WERI-Rb-1 (cell line): ENCODE data around the gene HADH.
"Not testable (repeated sequence)": the region's sequence is repeated elsewhere in the genome, so short reads cannot be mapped to it uniquely, and the experiment has no call there.

ENCODE experiments used
- DNase-seq: peaks from one replicate; pipeline ENCODE4 v3.0.0-alpha.2; 2020
- H3K27ac ChIP-seq: fragments of 250-450 bp; sonication (Bioruptor Pico); 2 replicates; pipeline ENCODE4 v1.5.1; 2020; ENCODE audit warnings: mild to moderate bottlenecking, moderate library complexity
- H3K27me3 ChIP-seq: fragments of 250-450 bp; sonication (Bioruptor Pico); 2 replicates; pipeline ENCODE4 v1.5.1; 2021; ENCODE audit warnings: mild to moderate bottlenecking, low read depth, moderate library complexity; ENCODE audit not compliant: insufficient read depth, severe bottlenecking
- H3K36me3 ChIP-seq: fragments of 250-450 bp; sonication (Bioruptor Pico); 2 replicates; pipeline ENCODE4 v1.5.1; 2020; ENCODE audit warnings: mild to moderate bottlenecking, moderate library complexity
- H3K4me3 ChIP-seq: 2 replicates; pipeline ENCODE4 v1.5.1; 2011; ENCODE audit warnings: low read depth, mild to moderate bottlenecking, control low read depth, low read length
- H3K9me3 ChIP-seq: fragments of 250-450 bp; sonication (Bioruptor Pico); 2 replicates; pipeline ENCODE4 v1.5.1; 2021; ENCODE audit warnings: mild to moderate bottlenecking, moderate library complexity; ENCODE audit not compliant: severe bottlenecking
- TF ChIP-seq, protein P1 (sequence below): IDR thresholded peaks from 2 replicates; pipeline ENCODE4 v1.5.1; 2011; ENCODE audit warnings: low read depth, mild to moderate bottlenecking, control low read depth, inconsistent platforms, low read length

HADH gene

GRCh38 chr4:107966903-107967302 lies 22.8 kb upstream of the HADH start:
- TF ChIP-seq, protein P1, sequence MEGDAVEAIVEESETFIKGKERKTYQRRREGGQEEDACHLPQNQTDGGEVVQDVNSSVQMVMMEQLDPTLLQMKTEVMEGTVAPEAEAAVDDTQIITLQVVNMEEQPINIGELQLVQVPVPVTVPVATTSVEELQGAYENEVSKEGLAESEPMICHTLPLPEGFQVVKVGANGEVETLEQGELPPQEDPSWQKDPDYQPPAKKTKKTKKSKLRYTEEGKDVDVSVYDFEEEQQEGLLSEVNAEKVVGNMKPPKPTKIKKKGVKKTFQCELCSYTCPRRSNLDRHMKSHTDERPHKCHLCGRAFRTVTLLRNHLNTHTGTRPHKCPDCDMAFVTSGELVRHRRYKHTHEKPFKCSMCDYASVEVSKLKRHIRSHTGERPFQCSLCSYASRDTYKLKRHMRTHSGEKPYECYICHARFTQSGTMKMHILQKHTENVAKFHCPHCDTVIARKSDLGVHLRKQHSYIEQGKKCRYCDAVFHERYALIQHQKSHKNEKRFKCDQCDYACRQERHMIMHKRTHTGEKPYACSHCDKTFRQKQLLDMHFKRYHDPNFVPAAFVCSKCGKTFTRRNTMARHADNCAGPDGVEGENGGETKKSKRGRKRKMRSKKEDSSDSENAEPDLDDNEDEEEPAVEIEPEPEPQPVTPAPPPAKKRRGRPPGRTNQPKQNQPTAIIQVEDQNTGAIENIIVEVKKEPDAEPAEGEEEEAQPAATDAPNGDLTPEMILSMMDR, result no peak
- Histone ChIP-seq H3K9me3 (no peaks in the 10 kb centered on the region), H3K36me3 (no peaks in the 10 kb centered on the region), H3K4me3 (no peak overlapping the region), H3K27me3 (no peaks in the 10 kb centered on the region), H3K27ac (peak overlapping the region; percentile 50)
- DNase-seq, result peak; percentile 55

DNA sequence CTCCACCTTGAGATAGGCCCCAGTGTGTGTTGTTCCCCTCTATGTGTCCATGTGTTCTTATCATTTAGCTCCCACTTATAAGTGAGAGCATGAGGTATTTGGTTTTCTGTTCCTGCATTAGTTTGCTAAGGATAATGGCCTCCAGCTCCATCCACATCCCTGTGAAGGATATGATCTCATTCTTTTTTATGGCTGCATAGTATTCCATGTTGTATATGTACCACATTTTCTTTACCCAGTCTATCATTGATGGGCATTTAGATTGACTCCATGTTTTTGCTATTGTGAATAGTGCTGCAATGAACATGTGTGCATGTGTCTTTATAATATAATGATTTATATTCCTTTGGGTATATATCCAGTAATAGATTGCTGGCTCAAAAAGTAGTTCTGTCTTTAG lies 22.2 kb upstream of the HADH start:
- H3K36me3 ChIP-seq, H3K9me3 ChIP-seq: not testable (repeated sequence)

DNA sequence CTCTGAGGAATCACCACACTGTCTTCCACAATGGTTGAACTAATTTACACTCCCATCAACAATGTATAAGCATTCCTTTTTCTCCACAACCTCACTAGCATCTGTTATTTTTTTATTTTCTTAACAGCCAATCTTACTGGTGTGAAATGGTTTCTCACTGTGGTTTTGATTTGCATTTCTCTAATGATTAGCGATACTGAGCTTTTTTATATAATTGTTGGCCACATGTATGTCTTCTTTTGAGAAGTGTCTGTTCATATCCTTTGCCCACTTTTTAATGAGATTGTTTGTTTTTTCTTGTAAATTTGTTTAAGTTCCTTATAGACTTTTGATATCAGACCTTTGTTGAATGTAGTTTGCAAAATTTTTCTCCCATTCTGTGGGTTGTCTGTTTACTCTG lies 21.8 kb upstream of the HADH start:
- H3K27me3 ChIP-seq, DNase-seq, H3K27ac ChIP-seq, H3K36me3 ChIP-seq, H3K9me3 ChIP-seq, H3K4me3 ChIP-seq: not testable (repeated sequence)

More for the DNA sequence above, 22.2 kb upstream of the HADH start:
- not testable (repeated sequence) for H3K27me3 ChIP-seq, DNase-seq, H3K27ac ChIP-seq, H3K4me3 ChIP-seq

- H3K4me3 ChIP-seq, result no peak overlapping the region
- DNase-seq, result no peak
- TF ChIP-seq, protein P1, result no peak
- no peaks in the 10 kb centered on the region for H3K36me3 ChIP-seq
- no peaks in the 10 kb centered on the region for H3K27me3 ChIP-seq
- no peaks in the 10 kb centered on the region for H3K9me3 ChIP-seq
- H3K27ac ChIP-seq, result no peak overlapping the region
Observed at GRCh38 chr4:107970063-107970798, 19.5 kb upstream of the HADH start.

- Histone ChIP-seq H3K27me3 (no peaks in the 10 kb centered on the region), H3K36me3 (no peaks in the 10 kb centered on the region), H3K9me3 (no peaks in the 10 kb centered on the region), H3K27ac (no peak overlapping the region), H3K4me3 (no peak overlapping the region)
- TF ChIP-seq, protein P1, result no peak
- DNase-seq, result no peak
Observed at GRCh38 chr4:107972605-107973004, 17.1 kb upstream of the HADH start.

DNA sequence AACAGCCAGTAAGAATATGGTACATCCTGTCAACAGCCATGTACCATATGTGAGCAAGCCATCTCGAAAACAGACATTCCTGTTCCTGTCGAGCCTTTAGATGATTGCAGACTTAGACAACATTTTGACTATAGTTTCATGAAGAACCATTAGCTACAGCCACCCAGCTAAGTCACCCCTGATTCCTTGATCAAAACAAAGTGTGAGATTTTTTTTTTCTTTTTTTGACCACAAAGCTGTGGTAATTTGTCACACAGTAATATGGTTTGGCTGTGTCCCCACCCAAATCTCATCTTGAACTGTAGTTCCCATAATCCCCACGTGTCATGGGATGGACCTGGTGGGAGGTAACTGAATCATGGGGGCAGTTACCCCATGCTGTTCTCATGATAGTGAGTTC lies 15.2 kb upstream of the HADH start:
- no peak overlapping the region for H3K4me3 ChIP-seq
- DNase-seq, result no peak
- TF ChIP-seq, protein P1, result no peak
- H3K27me3 ChIP-seq, result no peaks in the 10 kb centered on the region
- H3K9me3 ChIP-seq, result no peaks in the 10 kb centered on the region
- H3K27ac ChIP-seq, result no peak overlapping the region
- H3K36me3 ChIP-seq, result no peaks in the 10 kb centered on the region

- Histone ChIP-seq H3K36me3 (no peaks in the 10 kb centered on the region), H3K4me3 (no peak overlapping the region), H3K27me3 (no peaks in the 10 kb centered on the region), H3K27ac (no peak overlapping the region), H3K9me3 (no peaks in the 10 kb centered on the region)
- TF ChIP-seq, protein P1, result no peak
- DNase-seq, result no peak
Observed at GRCh38 chr4:107977482-107977881, 12.2 kb upstream of the HADH start.
